Activated CD8-positive, alpha-beta memory T cell treated with anti-CD3 and anti-CD28 coated beads for 24 hours (primary cell): Measurements from ENCODE around the gene PLSCR5.
A peak's percentile ranks its signal among the peaks of the same experiment; 100 is the strongest.

Source experiments
- DNase-seq: peaks from one replicate; pipeline ENCODE4 v3.0.0-alpha.2; 2020

The PLSCR5 gene

DNA sequence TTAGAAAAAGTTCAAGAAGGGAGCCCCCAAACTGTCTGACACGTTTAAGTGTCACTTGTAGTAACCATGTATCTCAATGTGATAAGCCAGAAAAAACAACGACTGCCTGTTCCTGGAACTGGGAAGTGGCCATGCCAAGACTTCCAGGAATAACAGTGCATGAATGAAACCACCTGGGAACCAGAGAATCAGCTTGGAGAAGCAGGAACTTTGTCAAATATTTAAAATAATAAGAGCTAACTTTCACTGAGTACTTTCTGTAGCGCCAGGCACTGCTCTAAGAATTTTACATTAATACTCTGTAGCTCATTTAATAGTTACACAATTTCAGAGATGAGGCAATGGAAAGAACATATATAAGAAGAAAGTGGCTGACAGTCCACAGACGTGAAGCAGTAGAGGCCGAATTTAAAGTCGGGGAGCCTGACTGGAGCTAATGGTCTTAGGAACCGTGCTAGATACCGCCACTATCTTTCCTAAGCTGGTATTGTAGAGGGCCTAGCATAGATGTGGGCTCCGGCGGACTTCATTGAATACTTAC, 61.6 kb downstream of the PLSCR5 start:
- peak; percentile 59 for DNase-seq

DNA sequence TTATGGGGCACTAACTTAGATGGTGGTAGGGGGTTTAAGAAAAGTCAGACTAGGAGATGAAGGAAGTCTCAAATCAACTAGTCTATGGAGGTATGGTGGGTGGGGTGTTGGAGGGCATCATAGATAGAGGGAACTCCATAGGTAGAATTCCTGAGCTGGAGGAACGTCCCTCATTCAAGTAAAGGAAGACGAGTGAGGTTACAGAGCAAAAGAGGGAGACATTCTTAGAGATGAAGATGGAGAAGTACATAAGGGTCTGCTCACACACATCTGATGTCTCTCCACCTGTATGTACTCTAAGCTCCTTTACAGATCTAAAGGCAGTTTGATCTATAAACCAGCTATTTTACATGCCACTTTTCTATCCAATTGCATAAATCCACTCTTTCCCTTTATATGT, 62.2 kb downstream of the PLSCR5 start:
- no peak for DNase-seq

DNA sequence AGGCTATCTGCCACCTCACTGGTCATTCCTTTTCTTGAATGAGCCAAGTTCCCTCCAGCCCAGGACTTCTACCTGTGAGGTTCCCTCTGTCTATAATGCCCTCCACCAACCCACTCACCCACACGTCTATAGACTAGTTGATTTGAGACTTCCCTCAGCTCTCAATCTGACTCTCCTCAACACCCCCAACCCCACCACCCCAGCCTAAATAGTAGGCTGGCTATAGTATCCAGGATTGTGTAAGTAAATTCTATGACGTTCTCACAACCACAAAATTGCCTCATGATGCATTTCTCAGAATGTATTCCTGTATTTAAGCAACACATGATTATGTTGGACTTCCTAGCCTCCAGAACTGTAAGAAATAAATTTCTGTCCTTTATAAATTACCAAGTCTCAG, 63.0 kb downstream of the PLSCR5 start:
- no peak for DNase-seq

DNA sequence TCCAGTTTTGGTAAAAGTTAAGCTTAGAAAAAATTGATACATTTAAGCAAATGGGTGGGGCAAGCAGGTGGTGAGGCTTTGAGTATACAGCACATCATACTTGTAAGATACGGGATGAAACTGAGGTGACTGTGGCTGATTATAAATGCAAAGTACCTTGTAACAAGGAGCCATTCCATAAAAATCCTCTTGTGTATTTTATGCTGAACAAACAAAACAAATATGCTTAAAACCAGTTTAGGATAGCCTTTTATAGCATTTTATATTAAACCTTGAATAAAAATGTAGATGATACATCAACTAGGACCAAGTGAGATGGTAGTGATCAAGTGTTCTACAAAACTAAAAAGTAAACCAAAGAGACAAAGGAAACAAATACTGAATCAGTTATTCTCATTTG, 64.2 kb downstream of the PLSCR5 start:
- DNase-seq = no peak

DNA sequence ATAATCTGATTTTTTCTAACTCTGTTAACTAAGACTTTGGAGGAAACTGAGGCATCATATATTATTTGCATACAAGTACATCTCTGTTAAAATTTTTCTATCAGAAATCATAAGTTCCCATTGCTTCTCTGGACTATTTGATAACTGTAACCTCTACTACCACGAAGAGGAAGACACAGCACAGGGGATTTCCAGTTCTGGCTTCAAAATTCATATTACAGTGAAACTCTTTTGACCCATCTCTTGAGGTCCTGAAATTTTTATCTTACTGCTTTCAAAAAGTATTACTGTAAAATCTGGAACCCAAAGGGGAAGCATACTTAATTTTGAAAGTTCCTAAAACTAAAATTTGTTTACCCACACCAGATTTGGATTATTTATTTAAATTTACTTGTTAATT, 64.9 kb downstream of the PLSCR5 start:
- no peak for DNase-seq

DNA sequence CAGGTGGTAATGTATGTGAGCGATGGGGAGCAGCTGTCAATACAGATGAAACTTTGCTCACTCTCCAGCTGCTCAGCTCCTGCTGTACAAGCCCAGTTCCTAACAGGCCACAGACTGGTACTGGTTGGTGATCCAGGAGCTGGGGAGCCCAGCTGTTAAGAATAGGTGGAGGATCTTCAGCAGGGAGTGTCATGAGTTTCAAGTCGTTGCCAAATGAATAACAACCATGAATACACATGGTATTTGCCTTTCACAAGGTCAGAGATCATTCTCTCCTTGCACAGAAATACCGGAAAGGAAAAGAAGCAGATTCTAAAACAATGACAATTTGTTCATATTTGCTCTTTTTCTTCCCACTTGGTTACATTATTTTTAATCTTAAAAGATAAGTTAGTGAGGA, 65.8 kb downstream of the PLSCR5 start:
- no peak for DNase-seq

DNA sequence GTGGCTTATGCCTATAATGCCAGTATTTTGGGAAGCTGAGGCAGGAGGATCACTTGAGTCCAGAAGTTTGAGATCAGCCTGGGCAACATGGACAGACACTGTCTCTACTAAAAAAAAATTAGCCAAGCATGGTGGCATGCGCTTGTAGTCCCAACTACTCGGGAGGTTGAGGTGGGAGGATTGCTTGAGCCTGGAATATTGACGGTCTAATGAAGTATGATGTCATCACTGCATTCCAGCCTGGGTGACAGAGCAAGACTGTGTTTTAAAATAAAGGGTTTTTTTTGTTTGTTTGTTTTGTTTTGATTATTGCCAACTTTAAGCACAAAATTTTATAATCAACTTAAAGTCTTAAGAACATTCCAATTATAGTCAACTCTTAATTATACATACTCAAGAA, 67.5 kb downstream of the PLSCR5 start:
- DNase-seq = no peak

DNA sequence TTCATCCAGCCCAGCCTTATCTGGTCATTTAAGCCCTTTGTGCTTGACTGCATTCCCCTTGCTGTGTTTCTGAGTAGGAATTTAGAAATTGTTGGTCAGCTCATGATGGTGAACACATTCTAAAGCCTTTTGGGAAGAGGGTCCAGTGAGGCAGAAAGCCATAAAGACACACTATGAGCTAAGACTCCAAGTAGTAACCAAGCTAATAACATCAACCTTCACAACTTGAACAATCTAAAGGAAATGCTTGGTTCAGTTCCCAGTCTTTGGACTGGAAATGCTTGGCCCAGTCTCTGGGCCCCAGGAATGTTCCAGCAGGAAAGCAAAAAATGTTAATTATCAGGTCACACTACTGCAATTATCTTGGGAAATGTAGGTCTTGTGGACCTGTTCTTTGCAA, 68.5 kb downstream of the PLSCR5 start:
- DNase-seq = no peak
